DMS153 (cell line): ENCODE data around the gene PEAK3.
"Not testable (repeated sequence)": the region's sequence is repeated elsewhere in the genome, so short reads cannot be mapped to it uniquely, and the experiment has no call there.

Source experiments
- DNase-seq: peaks from one replicate; lab custom pipeline; 2025; lab: John Stamatoyannopoulos, UW

PEAK3 gene

GRCh38 chr19:2288818-2289713 is 7.1 kb upstream of the PEAK3 start:
- DNase-seq = no peak

- DNase-seq = no peak
Measured at GRCh38 chr19:2288338-2288817, 6.4 kb upstream of the PEAK3 start.

- no peak for DNase-seq
Measured at GRCh38 chr19:2287585-2288337, 5.8 kb upstream of the PEAK3 start.

GRCh38 chr19:2286402-2287140 is 4.6 kb upstream of the PEAK3 start:
- no peak for DNase-seq

- no peak for DNase-seq
Measured at GRCh38 chr19:2283835-2284507, 2.0 kb upstream of the PEAK3 start.

GRCh38 chr19:2282862-2283237 is 875 bp upstream of the PEAK3 start:
- DNase-seq = no peak

- DNase-seq = not testable (repeated sequence)
Measured at GRCh38 chr19:2281265-2282061, 512 bp downstream of the PEAK3 start.

GRCh38 chr19:2280633-2281264 is 1.2 kb downstream of the PEAK3 start:
- DNase-seq = no peak

- DNase-seq = no peak
Measured at GRCh38 chr19:2278459-2279158, 3.4 kb downstream of the PEAK3 start.

GRCh38 chr19:2277138-2277537 is 4.8 kb downstream of the PEAK3 start:
- DNase-seq = no peak

- no peak for DNase-seq
Measured at GRCh38 chr19:2276429-2276986, 5.5 kb downstream of the PEAK3 start.

GRCh38 chr19:2275588-2276428 is 6.2 kb downstream of the PEAK3 start:
- no peak for DNase-seq

GRCh38 chr19:2274931-2275535 is 6.9 kb downstream of the PEAK3 start:
- DNase-seq = no peak

- DNase-seq = no peak
Measured at GRCh38 chr19:2274185-2274711, 7.7 kb downstream of the PEAK3 start.

- peak; percentile 38 for DNase-seq
Measured at GRCh38 chr19:2273356-2274184, 8.4 kb downstream of the PEAK3 start.

GRCh38 chr19:2271234-2272103 is 10.5 kb downstream of the PEAK3 start:
- DNase-seq = no peak
